ENCODE measurements around the gene CSTA. TPM values are rescaled to one million over a fixed set of nuclear protein-coding genes. Genes with fewer than 3 reads are reported as not detected.

The CSTA gene
- total and polyA plus RNA-seq, 5 donors: 1.5 to 4.1 (median 3.7) TPM

DNA sequence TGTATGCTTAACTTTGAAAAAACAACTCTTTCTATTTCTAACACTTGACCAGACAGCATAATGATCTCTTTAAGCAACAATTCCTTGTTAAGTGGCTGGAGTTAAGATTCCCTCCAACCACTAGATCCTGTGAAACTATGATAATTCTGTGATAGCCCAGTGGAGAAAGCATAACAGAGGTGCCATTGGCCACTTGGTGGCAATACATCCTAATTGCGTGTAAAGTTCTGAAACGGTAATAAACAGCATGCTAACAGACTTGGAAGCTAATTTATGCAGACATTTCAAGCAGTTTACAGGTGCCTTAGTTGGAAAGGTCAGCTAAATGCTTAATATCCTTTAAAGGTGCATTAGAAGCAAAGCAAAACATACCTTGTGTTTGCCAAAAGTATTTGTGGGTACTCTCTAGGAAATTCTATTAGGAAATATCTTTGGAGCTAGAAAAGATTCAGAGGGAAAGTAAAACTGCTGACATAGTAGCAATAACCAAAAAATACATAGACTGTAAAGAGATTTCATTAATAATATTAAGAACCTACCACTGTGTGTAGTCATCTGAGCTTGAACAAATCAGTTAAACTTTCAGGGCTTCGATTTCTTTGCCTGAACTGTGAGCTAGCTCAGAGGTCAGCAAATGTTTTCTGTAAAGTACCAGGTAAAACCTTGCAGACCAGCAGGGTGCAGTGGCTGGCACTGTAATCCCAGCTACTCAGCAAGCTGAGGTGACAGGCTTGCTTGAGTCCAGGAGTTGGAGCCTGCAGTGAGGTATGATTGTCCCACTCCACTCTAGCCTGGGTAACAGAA, 19.0 kb upstream of the CSTA start:
- no peak for ATAC-seq
- no peaks in the 10 kb centered on the region for H3K9me3 ChIP-seq (ENCODE audit: control insufficient read depth, low read length)
- no peak overlapping the region for H3K27ac ChIP-seq (ENCODE audit: low read length)

DNA sequence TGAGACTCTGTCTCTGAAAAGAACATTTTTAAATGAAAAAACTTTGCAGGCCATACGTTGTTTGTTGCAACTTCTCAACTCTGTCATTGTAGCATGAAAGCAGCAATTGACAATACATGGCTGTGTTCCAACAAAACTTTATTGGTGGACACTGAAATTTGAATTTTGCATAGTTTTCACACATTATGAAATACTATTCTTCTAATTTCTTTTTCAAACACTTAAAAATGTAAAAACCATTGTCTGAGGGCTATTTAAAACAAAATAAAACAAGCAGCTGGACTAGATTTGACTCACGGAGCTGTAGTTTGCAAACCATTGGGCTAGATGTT, 18.5 kb upstream of the CSTA start:
- DNase-seq: no peak
- Histone ChIP-seq H3K4me3 (ENCODE audit: low read length) (no peak overlapping the region), H3K4me1 (ENCODE audit: control insufficient read depth, insufficient read depth, low read length) (no peaks in the 10 kb centered on the region), H3K27me3 (ENCODE audit: control insufficient read depth, insufficient read depth) (no peaks in the 10 kb centered on the region), H3K9me3 (ENCODE audit: control insufficient read depth, low read length) (no peaks in the 10 kb centered on the region), H3K27ac (ENCODE audit: low read length) (no peak overlapping the region)
- no peak for ATAC-seq
- intact Hi-C loops (cut with DNase I): no loop called here
- 49% methylated on average over 2 of the region's 2 CpGs for WGBS

More for the DNA sequence above, 19.0 kb upstream of the CSTA start:
- Histone ChIP-seq H3K27me3 (ENCODE audit: control insufficient read depth, insufficient read depth) (no peaks in the 10 kb centered on the region), H3K4me3 (ENCODE audit: low read length) (no peak overlapping the region), H3K4me1 (ENCODE audit: control insufficient read depth, insufficient read depth, low read length) (no peaks in the 10 kb centered on the region)
- 29% methylated on average over 3 of the region's 3 CpGs for WGBS
- no peak for DNase-seq
- intact Hi-C loops (cut with DNase I): no loop called here

DNA sequence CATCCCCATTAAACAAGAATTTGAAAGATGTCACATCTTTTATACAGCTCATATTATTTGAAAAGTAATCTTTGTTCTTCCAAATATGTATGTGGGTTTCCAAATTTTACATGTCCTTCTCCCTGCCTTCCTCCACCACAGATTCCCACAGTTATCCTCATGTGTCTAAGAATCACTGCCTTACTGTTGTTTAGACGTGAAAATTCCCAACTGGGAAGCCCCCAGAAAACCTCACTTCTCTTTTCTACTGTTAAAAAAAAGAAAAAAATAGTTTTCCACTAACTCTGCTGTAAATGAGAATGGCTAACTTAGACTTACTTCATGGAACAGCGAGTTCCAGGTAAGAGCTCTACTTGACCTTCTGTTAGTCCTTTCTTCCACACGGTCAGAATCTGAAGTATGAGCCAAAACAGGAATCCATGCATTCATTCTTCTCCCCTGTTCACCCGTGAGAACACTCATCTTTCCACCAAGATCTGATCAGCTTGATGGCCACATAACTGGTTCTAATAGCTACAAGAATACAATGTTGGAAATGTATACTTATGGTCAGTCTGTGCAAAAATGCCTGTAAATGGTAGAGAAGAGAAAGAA, 17.9 kb upstream of the CSTA start:
- intact Hi-C loops (cut with DNase I): no loop called here
- no peak for DNase-seq
- Histone ChIP-seq H3K4me3 (ENCODE audit: low read length) (no peak overlapping the region), H3K4me1 (ENCODE audit: control insufficient read depth, insufficient read depth, low read length) (no peaks in the 10 kb centered on the region), H3K9me3 (ENCODE audit: control insufficient read depth, low read length) (no peaks in the 10 kb centered on the region), H3K27me3 (ENCODE audit: control insufficient read depth, insufficient read depth) (no peaks in the 10 kb centered on the region), H3K27ac (ENCODE audit: low read length) (no peak overlapping the region)
- 68% methylated on average over 4 of the region's 4 CpGs for WGBS
- no peak for ATAC-seq

DNA sequence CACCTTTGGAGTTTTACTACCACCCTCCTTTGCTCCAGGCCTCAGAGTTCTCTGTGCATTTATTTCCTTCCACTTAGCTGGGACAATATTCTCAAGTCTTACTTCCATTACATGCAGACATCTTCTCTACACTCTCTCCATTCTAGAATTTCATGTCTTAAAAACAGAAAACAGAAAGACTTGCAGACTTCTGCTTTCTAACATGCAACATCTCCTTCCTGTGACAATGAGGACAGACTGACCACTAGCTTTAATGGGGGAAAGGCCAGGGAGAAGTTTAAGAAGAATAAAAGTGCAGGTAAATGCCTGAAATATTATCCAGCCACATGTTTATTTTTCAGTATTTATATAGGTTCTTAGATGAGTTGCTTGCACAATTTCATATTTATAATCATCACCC, 17.1 kb upstream of the CSTA start:
- ATAC-seq (no peak), DNase-seq (no peak)
- Histone ChIP-seq H3K4me1 (ENCODE audit: control insufficient read depth, insufficient read depth, low read length) (no peaks in the 10 kb centered on the region), H3K27me3 (ENCODE audit: control insufficient read depth, insufficient read depth) (no peaks in the 10 kb centered on the region), H3K27ac (ENCODE audit: low read length) (no peak overlapping the region), H3K9me3 (ENCODE audit: control insufficient read depth, low read length) (no peaks in the 10 kb centered on the region), H3K4me3 (ENCODE audit: low read length) (no peak overlapping the region)
- intact Hi-C loops (cut with DNase I): no loop called here

DNA sequence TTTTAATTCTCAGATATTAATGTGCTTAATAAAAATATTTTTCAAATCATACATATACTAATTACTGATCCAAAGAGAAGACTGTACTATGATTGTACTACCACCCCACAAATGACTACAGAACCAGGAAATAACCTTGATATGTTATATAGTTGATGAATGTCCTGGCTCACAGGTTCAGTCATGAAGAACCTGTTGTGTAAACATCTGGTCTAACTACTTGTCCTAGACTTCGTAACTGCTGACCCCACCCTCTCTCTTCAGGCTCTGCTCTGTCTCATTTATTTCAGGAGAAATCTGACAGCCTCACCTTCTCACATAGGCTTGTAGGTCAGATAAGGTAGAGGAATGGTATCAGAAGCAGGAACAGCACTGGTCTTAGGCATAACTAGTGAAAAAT, 14.7 kb upstream of the CSTA start:
- no peak overlapping the region for H3K4me3 ChIP-seq (ENCODE audit: low read length)
- intact Hi-C loops (cut with DNase I): no loop called here
- no peaks in the 10 kb centered on the region for H3K27me3 ChIP-seq (ENCODE audit: control insufficient read depth, insufficient read depth)
- no peaks in the 10 kb centered on the region for H3K9me3 ChIP-seq (ENCODE audit: control insufficient read depth, low read length)
- no peak overlapping the region for H3K27ac ChIP-seq (ENCODE audit: low read length)
- no peaks in the 10 kb centered on the region for H3K4me1 ChIP-seq (ENCODE audit: control insufficient read depth, insufficient read depth, low read length)
- no peak for DNase-seq
- 43% methylated on average over 1 of the region's 1 CpG for WGBS
- ATAC-seq: peak in 1 of 2 donors; percentile 36

DNA sequence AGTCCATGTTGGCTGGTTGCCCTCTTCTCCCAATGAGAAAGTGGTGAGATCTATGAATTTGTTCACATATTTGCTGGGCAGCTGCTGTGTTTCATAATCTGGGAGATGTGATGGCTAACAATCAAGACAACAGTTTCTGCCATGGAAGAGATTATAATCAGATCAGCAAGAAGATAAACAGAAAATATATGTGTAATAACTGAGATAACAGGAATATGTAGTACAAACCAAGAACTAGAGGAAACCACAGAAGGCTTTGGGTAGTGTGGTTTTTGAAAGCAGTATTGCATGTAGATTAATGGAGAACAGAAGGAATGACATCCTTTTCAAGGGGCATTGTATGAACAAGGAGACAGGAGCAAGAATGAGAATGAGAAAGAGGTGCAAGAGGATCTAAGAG, 12.2 kb upstream of the CSTA start:
- Histone ChIP-seq H3K27me3 (ENCODE audit: control insufficient read depth, insufficient read depth) (no peaks in the 10 kb centered on the region), H3K4me1 (ENCODE audit: control insufficient read depth, insufficient read depth, low read length) (no peaks in the 10 kb centered on the region), H3K27ac (ENCODE audit: low read length) (no peak overlapping the region), H3K9me3 (ENCODE audit: control insufficient read depth, low read length) (peaks cover 2% of the 10 kb centered on the region), H3K4me3 (ENCODE audit: low read length) (no peak overlapping the region)
- intact Hi-C loops (cut with DNase I): no loop called here
- no peak for DNase-seq
- no peak for ATAC-seq

DNA sequence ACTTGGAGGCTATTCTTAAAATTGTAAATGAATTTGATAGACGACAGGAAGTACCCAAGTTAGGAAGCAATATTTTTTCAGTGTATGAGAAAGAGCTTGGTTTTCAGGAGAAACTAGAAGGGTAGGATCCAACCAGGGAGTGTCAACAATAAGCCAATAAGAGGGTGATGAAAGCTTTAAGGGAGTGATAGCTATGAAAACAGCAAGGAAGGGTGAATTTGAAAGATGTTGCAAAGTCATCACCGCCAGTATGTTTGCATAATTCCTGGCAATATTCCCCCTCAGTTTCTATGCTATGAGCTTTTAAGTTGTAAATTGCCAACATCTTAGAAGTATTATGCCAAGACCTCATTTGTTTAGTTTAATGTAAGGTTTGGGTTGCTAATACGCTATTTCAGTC, 11.8 kb upstream of the CSTA start:
- no peaks in the 10 kb centered on the region for H3K4me1 ChIP-seq (ENCODE audit: control insufficient read depth, insufficient read depth, low read length)
- peaks cover 2% of the 10 kb centered on the region for H3K9me3 ChIP-seq (ENCODE audit: control insufficient read depth, low read length)
- ATAC-seq: no peak
- no peak for DNase-seq
- 60% methylated on average over 3 of the region's 3 CpGs for WGBS
- no peak overlapping the region for H3K27ac ChIP-seq (ENCODE audit: low read length)
- H3K27me3 ChIP-seq (ENCODE audit: control insufficient read depth, insufficient read depth): no peaks in the 10 kb centered on the region
- intact Hi-C loops (cut with DNase I): no loop called here
- H3K4me3 ChIP-seq (ENCODE audit: low read length): no peak overlapping the region

DNA sequence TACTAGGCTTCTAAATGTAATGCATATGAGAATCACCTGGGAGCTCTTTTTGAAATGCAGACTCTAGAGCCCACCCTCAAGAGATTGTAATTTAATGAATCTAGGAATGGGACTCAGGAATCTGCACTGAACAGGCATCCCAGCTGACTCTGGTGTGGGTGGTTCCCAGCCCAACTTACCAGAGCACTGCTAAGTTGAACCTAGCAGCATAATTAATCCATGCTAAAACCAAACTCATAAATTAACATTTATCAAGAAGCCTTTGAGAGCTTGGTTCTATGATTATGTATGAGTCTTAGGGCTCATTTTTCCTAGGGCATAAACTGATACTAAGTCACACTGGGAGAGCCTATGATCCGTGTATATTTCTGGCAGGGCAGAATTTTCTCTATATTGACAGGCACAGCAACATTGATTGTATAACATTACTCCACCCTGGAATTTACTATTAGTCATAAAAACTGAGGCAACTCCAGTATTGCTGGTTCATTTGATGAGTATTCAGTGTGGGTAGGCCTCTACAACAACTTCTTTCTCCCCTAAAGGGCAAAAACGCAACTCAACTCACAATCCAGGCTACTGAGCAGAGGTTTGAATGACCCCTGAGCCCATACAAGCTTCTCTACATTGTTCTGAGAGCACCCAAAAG, 10.7 kb upstream of the CSTA start:
- Histone ChIP-seq H3K27ac (ENCODE audit: low read length) (no peak overlapping the region), H3K9me3 (ENCODE audit: control insufficient read depth, low read length) (peaks cover 2% of the 10 kb centered on the region), H3K4me1 (ENCODE audit: control insufficient read depth, insufficient read depth, low read length) (no peaks in the 10 kb centered on the region), H3K4me3 (ENCODE audit: low read length) (no peak overlapping the region), H3K27me3 (ENCODE audit: control insufficient read depth, insufficient read depth) (no peaks in the 10 kb centered on the region)
- 80% methylated on average over 2 of the region's 2 CpGs for WGBS
- no peak for DNase-seq
- intact Hi-C loops (cut with DNase I): no loop called here
- no peak for ATAC-seq

DNA sequence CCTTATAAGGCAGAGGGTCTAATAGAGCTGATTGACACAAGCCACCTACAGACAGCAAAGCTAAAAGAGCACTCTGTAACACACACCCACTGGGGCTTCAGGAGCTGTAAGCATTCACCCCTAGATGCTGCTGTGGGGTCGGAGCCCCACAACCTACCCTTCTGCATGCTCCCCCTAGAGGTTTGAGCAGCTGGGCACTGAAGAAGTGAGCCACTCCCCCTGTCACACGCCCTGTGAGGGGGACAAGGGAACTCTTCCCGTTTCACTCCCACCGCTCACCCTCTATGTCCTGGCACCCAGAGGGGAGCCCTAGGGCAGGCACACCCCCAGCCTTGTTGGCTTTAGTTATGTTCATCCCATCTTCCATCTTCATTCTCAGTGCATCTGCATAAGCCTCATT, 9.4 kb upstream of the CSTA start:
- Histone ChIP-seq H3K9me3 (ENCODE audit: control insufficient read depth, low read length) (peaks cover 2% of the 10 kb centered on the region), H3K27ac (ENCODE audit: low read length) (no peak overlapping the region), H3K4me1 (ENCODE audit: control insufficient read depth, insufficient read depth, low read length) (no peaks in the 10 kb centered on the region), H3K4me3 (ENCODE audit: low read length) (no peak overlapping the region), H3K27me3 (ENCODE audit: control insufficient read depth, insufficient read depth) (no peaks in the 10 kb centered on the region)
- WGBS: 30% methylated on average over 4 of the region's 4 CpGs
- intact Hi-C loops (cut with DNase I): no loop called here
- ATAC-seq (no peak), DNase-seq (no peak)

DNA sequence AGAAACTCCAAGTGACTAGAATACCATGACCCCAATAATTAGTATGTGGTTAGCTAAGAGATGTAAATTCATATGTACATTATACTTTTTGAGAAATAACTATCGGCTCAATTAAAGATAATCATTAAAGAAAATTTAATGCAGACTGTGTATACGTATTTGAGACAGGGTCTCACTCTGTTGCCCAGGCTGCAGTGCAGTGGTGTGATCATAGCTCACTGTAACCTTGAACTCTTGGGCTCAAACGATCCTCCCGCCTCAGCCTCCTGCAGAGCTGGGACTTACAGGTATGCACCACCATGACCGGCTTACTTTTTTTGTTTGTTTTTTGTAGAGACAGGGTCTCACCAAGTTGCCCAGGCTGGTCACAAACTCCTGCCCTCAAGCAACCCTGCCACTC, 8.7 kb upstream of the CSTA start:
- WGBS: 70% methylated on average over 5 of the region's 5 CpGs
- DNase-seq (no peak), ATAC-seq (no peak)
- Histone ChIP-seq H3K9me3 (ENCODE audit: control insufficient read depth, low read length) (peaks cover 2% of the 10 kb centered on the region), H3K27me3 (ENCODE audit: control insufficient read depth, insufficient read depth) (no peaks in the 10 kb centered on the region), H3K4me3 (ENCODE audit: low read length) (no peak overlapping the region), H3K4me1 (ENCODE audit: control insufficient read depth, insufficient read depth, low read length) (no peaks in the 10 kb centered on the region), H3K27ac (ENCODE audit: low read length) (no peak overlapping the region)
- intact Hi-C loops (cut with DNase I): no loop called here

DNA sequence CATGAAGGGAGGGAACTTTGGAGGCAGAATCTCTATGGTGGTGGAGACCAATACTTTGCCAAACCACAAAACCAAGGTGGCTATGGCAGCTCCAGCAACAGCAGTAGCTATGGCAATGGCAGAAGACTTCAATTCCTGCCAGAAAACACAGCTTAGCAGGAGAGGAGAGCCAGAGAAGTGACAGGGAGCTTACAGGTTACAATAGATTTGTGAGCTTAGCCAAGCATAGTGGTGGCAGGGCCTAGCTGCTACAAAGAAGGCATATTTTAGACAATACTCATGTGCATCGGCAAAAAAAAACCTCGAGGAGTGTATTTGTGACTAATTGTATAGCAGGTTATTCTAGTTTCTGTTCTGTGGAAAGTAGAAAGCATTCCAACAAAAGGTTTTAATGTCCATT, 6.4 kb upstream of the CSTA start:
- DNase-seq (no peak), ATAC-seq (no peak)
- no peak overlapping the region for H3K4me3 ChIP-seq (ENCODE audit: low read length)
- peaks cover 2% of the 10 kb centered on the region for H3K9me3 ChIP-seq (ENCODE audit: control insufficient read depth, low read length)
- H3K27ac ChIP-seq (ENCODE audit: low read length): no peak overlapping the region
- no peaks in the 10 kb centered on the region for H3K27me3 ChIP-seq (ENCODE audit: control insufficient read depth, insufficient read depth)
- intact Hi-C loops (cut with DNase I): no loop called here
- H3K4me1 ChIP-seq (ENCODE audit: control insufficient read depth, insufficient read depth, low read length): no peaks in the 10 kb centered on the region
- WGBS: 92% methylated on average over 2 of the region's 2 CpGs

All from right cardiac atrium (tissue), 5 donors.